Trophoblast cell (in vitro differentiated cells and primary cell): ENCODE data around the gene AP5Z1.
A peak's percentile ranks its signal among the peaks of the same experiment; 100 is the strongest.
"Not testable (repeated sequence)": the region's sequence is repeated elsewhere in the genome, so short reads cannot be mapped to it uniquely, and the experiment has no call there.

Experiments used
- DNase-seq, 2 donors: peaks; one replicate each; pipeline ENCODE4 v3.0.0-alpha.2; 2016
- H2AFZ ChIP-seq: 2 replicates; pipeline ENCODE4 v1.6.1; 2013; ENCODE audit warnings: low read length, moderate library complexity, mild to moderate bottlenecking; ENCODE audit not compliant: insufficient read depth, poor library complexity
- H2AK5ac ChIP-seq: 2 replicates; pipeline ENCODE4 v1.6.1; 2013; ENCODE audit warnings: mild to moderate bottlenecking, low read length
- H2BK120ac ChIP-seq: 2 replicates; pipeline ENCODE4 v1.6.1; 2013; ENCODE audit warnings: low read length, mild to moderate bottlenecking, moderate library complexity; ENCODE audit not compliant: insufficient read depth, poor library complexity
- H2BK12ac ChIP-seq: 2 replicates; pipeline ENCODE4 v1.6.1; 2013; ENCODE audit warnings: mild to moderate bottlenecking, low read length, moderate library complexity
- H2BK5ac ChIP-seq: 2 replicates; pipeline ENCODE4 v1.6.1; 2013; ENCODE audit warnings: low read length, low read depth, moderate library complexity, mild to moderate bottlenecking; ENCODE audit not compliant: poor library complexity
- H3K14ac ChIP-seq: 2 replicates; pipeline ENCODE4 v1.6.1; 2013; ENCODE audit warnings: mild to moderate bottlenecking, low read length
- H3K18ac ChIP-seq: 2 replicates; pipeline ENCODE4 v1.6.1; 2013; ENCODE audit warnings: mild to moderate bottlenecking, low read length
- H3K23ac ChIP-seq: 2 replicates; pipeline ENCODE4 v1.6.1; 2013; ENCODE audit warnings: low read length
- H3K27ac ChIP-seq: 2 replicates; pipeline ENCODE4 v1.5.1; 2013; ENCODE audit warnings: low read depth, mild to moderate bottlenecking, inconsistent platforms, low read length, moderate library complexity
- H3K27me3 ChIP-seq: 2 replicates; pipeline ENCODE4 v1.6.1; 2013; ENCODE audit warnings: inconsistent platforms, mild to moderate bottlenecking, low read length, moderate library complexity; ENCODE audit not compliant: insufficient read depth
- H3K36me3 ChIP-seq, 2 experiments: 1 replicate in 1 of 2; 2 replicates in 1 of 2; pipeline ENCODE4 v1.6.1; 2013; ENCODE audit warnings: low read length in 2 of 2, mild to moderate bottlenecking in 2 of 2, moderate library complexity in 1 of 2; ENCODE audit not compliant: insufficient read depth in 2 of 2, control insufficient read depth in 1 of 2
- H3K4ac ChIP-seq: 2 replicates; pipeline ENCODE4 v1.6.1; 2013; ENCODE audit warnings: low read depth, mild to moderate bottlenecking, low read length, moderate library complexity
- H3K4me1 ChIP-seq, 2 experiments: 1 replicate in 1 of 2; 2 replicates in 1 of 2; pipeline ENCODE4 v1.6.1; 2013; ENCODE audit warnings: low read length in 2 of 2, mild to moderate bottlenecking in 2 of 2, moderate library complexity in 1 of 2; ENCODE audit not compliant: insufficient read depth in 2 of 2, control insufficient read depth in 1 of 2
- H3K4me2 ChIP-seq: 2 replicates; pipeline ENCODE4 v1.6.1; 2013; ENCODE audit warnings: inconsistent platforms, mild to moderate bottlenecking, low read length, moderate library complexity
- H3K4me3 ChIP-seq: 2 replicates; pipeline ENCODE4 v1.5.1; 2013; ENCODE audit warnings: mild to moderate bottlenecking, low read depth, low read length, inconsistent platforms
- H3K79me1 ChIP-seq: one replicate; pipeline ENCODE4 v1.6.1; 2013; ENCODE audit warnings: low read length
- H3K79me2 ChIP-seq: 2 replicates; pipeline ENCODE4 v1.6.1; 2013; ENCODE audit warnings: low read length, mild to moderate bottlenecking; ENCODE audit not compliant: control insufficient read depth, insufficient read depth, poor library complexity
- H3K9ac ChIP-seq: 2 replicates; pipeline ENCODE4 v1.6.1; 2013; ENCODE audit warnings: mild to moderate bottlenecking, low read length
- H3K9me3 ChIP-seq: 2 replicates; pipeline ENCODE4 v1.6.1; 2013; ENCODE audit warnings: low read depth, mild to moderate bottlenecking, control low read depth, inconsistent platforms, low read length; ENCODE audit not compliant: insufficient read depth
- H4K12ac ChIP-seq: 2 replicates; pipeline ENCODE4 v1.6.1; 2013; ENCODE audit warnings: low read depth, mild to moderate bottlenecking, low read length, moderate library complexity
- H4K8ac ChIP-seq: 2 replicates; pipeline ENCODE4 v1.6.1; 2013; ENCODE audit warnings: low read depth, mild to moderate bottlenecking, low read length, moderate library complexity
- H4K91ac ChIP-seq: one replicate; pipeline ENCODE4 v1.6.1; 2013; ENCODE audit warnings: low read depth, mild to moderate bottlenecking, low read length, moderate library complexity
- WGBS: extraction: QIAGEN DNeasy Blood & Tissue Kit; methylation state at CpG from one replicate; pipeline ENCODE4 v1.1.7; 2013; ENCODE audit warnings: missing lambda C conversion rate; ENCODE audit not compliant: insufficient read length, insufficient coverage; ENCODE audit errors: extremely low coverage; 5-methylcytosine and 5-hydroxymethylcytosine counted together

The AP5Z1 gene

DNA sequence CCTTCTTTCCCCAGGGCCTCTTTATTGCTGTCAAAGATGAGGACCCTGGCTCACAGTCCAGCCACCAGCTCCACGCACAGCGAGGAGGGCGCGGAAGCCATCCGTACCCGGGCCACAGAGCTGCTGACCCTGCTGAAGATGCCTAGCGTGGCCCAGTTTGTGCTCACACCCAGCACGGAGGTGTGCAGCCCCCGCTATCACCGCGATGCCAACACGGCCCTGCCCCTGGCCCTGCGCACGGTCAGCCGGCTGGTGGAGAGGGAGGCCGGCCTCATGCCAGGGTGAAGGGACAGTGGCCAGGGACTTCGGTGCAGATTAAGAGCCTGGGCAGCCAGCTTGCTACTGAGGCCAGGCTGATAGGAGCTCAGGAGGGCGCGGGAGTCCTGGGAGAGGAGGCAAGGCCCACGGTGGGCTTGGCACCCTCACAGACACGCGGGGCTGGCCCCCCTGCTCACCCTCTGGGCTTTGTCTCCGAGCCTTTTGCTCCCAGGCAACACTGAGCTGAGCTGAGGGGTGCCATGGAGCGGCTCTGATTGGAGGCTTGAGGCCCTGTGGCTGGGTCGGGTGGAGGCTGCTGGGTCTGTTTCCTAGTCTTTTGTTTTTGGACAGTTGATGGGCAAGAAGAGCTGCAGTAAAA, 15.8 kb downstream of the AP5Z1 start:
- no peak overlapping the region for H2AFZ ChIP-seq
- H4K8ac ChIP-seq = no peak overlapping the region
- H3K4me3 ChIP-seq = no peak overlapping the region
- no peak overlapping the region for H2BK5ac ChIP-seq
- H3K23ac ChIP-seq = no peak overlapping the region
- H3K27ac ChIP-seq = no peak overlapping the region
- H2BK120ac ChIP-seq = no peak overlapping the region
- no peak overlapping the region for H4K12ac ChIP-seq
- no peaks in the 10 kb centered on the region for H3K79me2 ChIP-seq
- H3K4me2 ChIP-seq = no peak overlapping the region
- peaks cover 6% of the 10 kb centered on the region for H3K9me3 ChIP-seq
- DNase-seq = no peak
- H4K91ac ChIP-seq = no peak overlapping the region
- H3K36me3 ChIP-seq = peaks cover 64 to 70% of the 10 kb centered on the region in 2 experiments
- peaks cover 8 to 17% of the 10 kb centered on the region in 2 experiments for H3K4me1 ChIP-seq
- no peak overlapping the region for H3K9ac ChIP-seq
- H3K27me3 ChIP-seq = no peaks in the 10 kb centered on the region
- no peak overlapping the region for H2BK12ac ChIP-seq
- H3K4ac ChIP-seq = no peak overlapping the region
- no peaks in the 10 kb centered on the region for H3K79me1 ChIP-seq
- H3K18ac ChIP-seq = no peak overlapping the region
- H2AK5ac ChIP-seq = no peak overlapping the region
- WGBS = no CpG with 5 or more reads among the region's 25 CpGs
- H3K14ac ChIP-seq = no peak overlapping the region

DNA sequence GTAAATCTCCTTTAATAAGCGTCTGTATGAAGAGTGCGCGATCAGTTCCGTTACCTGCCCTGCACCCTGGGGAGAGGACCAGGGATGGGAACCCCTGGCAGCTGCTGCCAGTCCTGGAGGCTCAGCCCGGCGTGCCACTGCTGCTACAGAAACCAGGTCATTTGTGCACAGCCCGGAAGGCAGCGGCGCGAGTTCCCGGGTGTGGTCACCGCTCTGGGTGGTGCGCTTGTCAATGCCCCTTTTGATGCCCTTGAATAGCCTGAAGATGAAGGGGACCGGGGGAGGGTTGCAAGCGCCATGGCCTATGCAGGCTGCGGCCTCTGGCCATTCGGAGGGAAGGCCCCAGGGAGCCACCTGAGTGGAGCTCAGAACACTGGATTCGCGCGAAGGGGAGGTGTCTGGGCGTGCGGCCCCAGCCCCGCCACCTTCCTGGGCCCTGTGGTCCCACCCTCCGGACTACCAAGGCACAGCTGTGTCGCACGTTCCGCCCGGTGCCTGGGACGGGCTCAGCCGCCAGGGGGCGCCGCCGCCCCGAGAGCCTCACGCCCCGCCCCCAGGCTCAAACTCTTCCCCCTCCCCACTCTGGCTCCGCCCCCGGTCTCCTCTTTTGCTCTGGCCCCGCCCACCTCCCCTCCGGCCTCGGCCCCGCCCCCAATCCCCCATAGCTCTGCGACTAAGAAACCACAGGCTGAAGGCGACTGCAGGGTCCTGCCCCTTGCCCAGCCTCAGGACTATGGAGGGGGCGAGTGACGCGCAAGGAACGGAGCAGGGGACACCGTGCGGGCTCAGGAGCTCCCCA, 16.5 kb downstream of the AP5Z1 start:
- Histone ChIP-seq H2BK12ac (no peak overlapping the region), H4K12ac (peak overlapping the region; percentile 20), H3K36me3 (peaks cover 57 to 62% of the 10 kb centered on the region in 2 experiments), H3K4me2 (peak overlapping the region; percentile 54), H4K8ac (no peak overlapping the region), H3K14ac (no peak overlapping the region), H3K4me1 (peaks cover 8 to 17% of the 10 kb centered on the region in 2 experiments), H3K23ac (no peak overlapping the region), H3K18ac (no peak overlapping the region), H3K9me3 (peaks cover 6% of the 10 kb centered on the region), H3K9ac (no peak overlapping the region), H3K79me2 (no peaks in the 10 kb centered on the region), H2AK5ac (no peak overlapping the region), H4K91ac (no peak overlapping the region), H3K79me1 (no peaks in the 10 kb centered on the region), H3K27me3 (no peaks in the 10 kb centered on the region), H3K4me3 (no peak overlapping the region), H3K27ac (no peak overlapping the region), H2BK5ac (no peak overlapping the region), H2AFZ (no peak overlapping the region), H2BK120ac (no peak overlapping the region), H3K4ac (no peak overlapping the region)
- WGBS = no CpG with 5 or more reads among the region's 50 CpGs
- peak; percentile 41 to 59 for DNase-seq

DNA sequence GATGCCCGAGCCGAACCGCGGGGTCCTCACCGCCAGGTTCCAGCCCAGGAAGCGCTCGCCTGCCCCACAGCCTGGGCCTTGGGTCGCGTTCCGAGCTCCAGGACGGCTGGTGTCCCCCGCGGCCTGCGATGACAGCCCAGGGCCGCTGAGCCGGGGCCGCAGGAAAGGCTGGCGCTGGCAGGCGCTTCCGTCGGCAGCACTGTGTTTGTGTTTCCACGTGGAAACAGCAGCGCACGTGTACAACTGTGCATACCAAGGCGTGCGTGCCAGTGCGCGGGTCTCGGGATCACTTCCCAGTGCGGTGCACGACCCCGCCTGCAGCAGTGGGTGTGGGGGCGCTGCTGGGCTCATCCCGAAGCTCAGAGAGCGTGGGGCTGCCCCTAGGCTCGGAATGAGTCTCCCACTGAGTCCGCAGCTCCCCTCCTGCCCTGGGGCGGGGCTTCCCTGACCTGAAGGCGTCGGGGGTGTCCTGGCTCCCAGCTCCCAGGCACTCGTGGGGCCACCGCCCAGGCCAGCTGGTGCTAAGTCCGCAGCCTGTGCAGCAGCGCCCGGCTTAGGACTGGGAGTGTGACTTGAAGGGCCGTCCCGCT, 17.2 kb downstream of the AP5Z1 start:
- Histone ChIP-seq H3K18ac (no peak overlapping the region), H2BK120ac (no peak overlapping the region), H3K4me2 (peak overlapping the region; percentile 54), H4K8ac (no peak overlapping the region), H3K4me1 (peaks cover 8 to 17% of the 10 kb centered on the region in 2 experiments), H2BK5ac (no peak overlapping the region), H3K4me3 (no peak overlapping the region), H3K23ac (no peak overlapping the region), H4K91ac (no peak overlapping the region), H3K4ac (no peak overlapping the region), H2AFZ (no peak overlapping the region), H2AK5ac (no peak overlapping the region), H3K79me2 (no peaks in the 10 kb centered on the region), H3K9me3 (peaks cover 6% of the 10 kb centered on the region), H3K79me1 (no peaks in the 10 kb centered on the region), H3K27ac (no peak overlapping the region), H3K9ac (no peak overlapping the region), H2BK12ac (no peak overlapping the region), H3K27me3 (no peaks in the 10 kb centered on the region), H4K12ac (peak overlapping the region; percentile 20), H3K36me3 (peaks cover 51 to 56% of the 10 kb centered on the region in 2 experiments), H3K14ac (no peak overlapping the region)
- peak in 1 of 2 donors; percentile 29 for DNase-seq
- WGBS = no CpG with 5 or more reads among the region's 47 CpGs

DNA sequence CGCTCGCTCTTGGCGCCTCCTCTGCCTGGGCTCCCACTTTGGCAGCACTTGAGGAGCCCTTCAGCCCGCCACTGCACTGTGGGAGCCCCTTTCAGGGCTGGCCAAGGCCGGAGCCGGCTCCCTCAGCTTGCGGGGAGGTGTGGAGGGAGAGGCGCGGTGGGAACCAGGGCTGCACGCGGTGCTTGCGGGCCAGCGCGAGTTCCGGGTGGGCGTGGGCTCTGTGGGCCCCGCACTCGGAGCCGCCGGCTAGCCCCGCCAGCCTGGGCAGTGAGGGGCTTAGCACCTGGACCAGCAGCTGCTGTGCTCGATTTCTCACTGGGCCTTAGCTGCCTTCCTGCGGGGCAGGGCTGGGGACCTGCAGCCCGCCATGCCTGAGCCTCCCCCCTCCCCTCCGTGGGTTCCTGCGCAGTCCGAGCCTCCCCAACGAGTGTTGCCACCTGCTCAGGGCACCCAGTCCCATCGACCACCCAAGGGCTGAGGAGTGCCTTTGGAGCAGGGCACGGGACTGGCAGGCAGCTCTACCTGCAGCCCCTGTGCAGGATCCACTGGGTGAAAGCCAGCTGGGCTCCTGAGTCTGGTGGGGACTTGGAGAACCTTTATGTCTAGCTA, 18.1 kb downstream of the AP5Z1 start:
- not testable (repeated sequence) for H3K79me1 ChIP-seq, H3K4me3 ChIP-seq, H3K27me3 ChIP-seq, H4K8ac ChIP-seq, H2AFZ ChIP-seq, H4K91ac ChIP-seq, H3K27ac ChIP-seq, DNase-seq, H3K9ac ChIP-seq, H3K18ac ChIP-seq, H3K14ac ChIP-seq, H3K23ac ChIP-seq, H2BK12ac ChIP-seq, H3K79me2 ChIP-seq, H4K12ac ChIP-seq, H3K4me2 ChIP-seq, H3K9me3 ChIP-seq, H3K4ac ChIP-seq, H2BK5ac ChIP-seq, H2BK120ac ChIP-seq
- peak overlapping the region; percentile 52 for H2AK5ac ChIP-seq
- WGBS = no CpG with 5 or more reads among the region's 30 CpGs
- H3K36me3 ChIP-seq = peaks cover 43 to 47% of the 10 kb centered on the region in 2 experiments
- H3K4me1 ChIP-seq = peaks cover 8 to 17% of the 10 kb centered on the region in 2 experiments
